HG03097 (cell line): ENCODE data around the gene OVOL3.

Experiments
- ATAC-seq: cut with Tn5 transposase; IDR thresholded peaks from one replicate; pipeline ENCODE4 v1.9.1; 2021; ENCODE audit not compliant: unreplicated experiment, low FRiP score

Gene OVOL3

GRCh38 chr19:36160821-36161596 lies 50.1 kb downstream of the OVOL3 start:
- ATAC-seq: no peak
